ENCODE data around the gene ERF. TPM values are rescaled to one million over a fixed set of nuclear protein-coding genes. Genes with fewer than 3 reads are reported as not detected.

The ERF gene
- total RNA-seq, 1 experiment from 2014 or later = 17.0 TPM

DNA sequence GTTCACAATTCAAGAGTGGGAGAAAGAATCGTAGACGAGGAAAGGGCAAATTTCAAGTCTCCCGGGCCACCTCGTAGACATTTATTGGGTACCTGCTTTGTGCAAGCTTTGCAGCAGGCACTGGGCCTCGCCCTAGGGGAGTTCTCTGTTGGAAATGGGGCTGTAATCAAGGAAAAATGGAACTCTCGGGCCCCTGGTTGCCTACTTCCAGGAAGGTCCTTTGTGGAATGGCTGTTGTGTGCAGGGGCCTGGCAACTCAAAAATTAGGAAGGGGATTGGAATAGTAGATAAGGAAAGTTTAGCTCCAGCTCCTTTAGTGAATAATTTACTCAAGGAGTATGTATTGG lies 34.2 kb downstream of the ERF start:
- Histone ChIP-seq H3K9me3 (ENCODE audit: low read length) (no peaks in the 10 kb centered on the region), H3K27ac (ENCODE audit: low read length) (peak overlapping the region; percentile 37), H3K27me3 (ENCODE audit: low read length) (no peaks in the 10 kb centered on the region), H2AFZ (ENCODE audit: low read length) (peak overlapping the region; percentile 47; the same call in 1 of the 2 replicates), H3K9ac (ENCODE audit: low read length) (peak overlapping the region; percentile 92), H3K4me2 (ENCODE audit: low read length) (peak overlapping the region; percentile 83), H3K9me2 (replicated peaks; ENCODE audit: low read length) (no peaks in the 10 kb centered on the region), H3K79me2 (ENCODE audit: low read length) (peaks cover 52% of the 10 kb centered on the region), H3K4me3 (ENCODE audit: low read length) (peak overlapping the region; percentile 74), H3F3A (ENCODE audit: low read length, unreplicated experiment) (no peaks in the 10 kb centered on the region), H3K36me3 (ENCODE audit: low read depth, low read length) (no peaks in the 10 kb centered on the region; the same call in 1 of the 2 replicates), H4K20me1 (ENCODE audit: low read length) (peaks cover 7% of the 10 kb centered on the region), H3K4me1 (ENCODE audit: insufficient read depth, low read length) (peaks cover 21% of the 10 kb centered on the region)
- intact Hi-C loops (cut with micrococcal nuclease) = no loop called here
- POLR2A ChIA-PET (ENCODE audit: unreplicated experiment) = no interaction called here
- ATAC-seq (no peak), DNase-seq (no peak)
- no TSS peak for BruUV-seq (replicated peaks)
- TF ChIP-seq, protein P1, sequence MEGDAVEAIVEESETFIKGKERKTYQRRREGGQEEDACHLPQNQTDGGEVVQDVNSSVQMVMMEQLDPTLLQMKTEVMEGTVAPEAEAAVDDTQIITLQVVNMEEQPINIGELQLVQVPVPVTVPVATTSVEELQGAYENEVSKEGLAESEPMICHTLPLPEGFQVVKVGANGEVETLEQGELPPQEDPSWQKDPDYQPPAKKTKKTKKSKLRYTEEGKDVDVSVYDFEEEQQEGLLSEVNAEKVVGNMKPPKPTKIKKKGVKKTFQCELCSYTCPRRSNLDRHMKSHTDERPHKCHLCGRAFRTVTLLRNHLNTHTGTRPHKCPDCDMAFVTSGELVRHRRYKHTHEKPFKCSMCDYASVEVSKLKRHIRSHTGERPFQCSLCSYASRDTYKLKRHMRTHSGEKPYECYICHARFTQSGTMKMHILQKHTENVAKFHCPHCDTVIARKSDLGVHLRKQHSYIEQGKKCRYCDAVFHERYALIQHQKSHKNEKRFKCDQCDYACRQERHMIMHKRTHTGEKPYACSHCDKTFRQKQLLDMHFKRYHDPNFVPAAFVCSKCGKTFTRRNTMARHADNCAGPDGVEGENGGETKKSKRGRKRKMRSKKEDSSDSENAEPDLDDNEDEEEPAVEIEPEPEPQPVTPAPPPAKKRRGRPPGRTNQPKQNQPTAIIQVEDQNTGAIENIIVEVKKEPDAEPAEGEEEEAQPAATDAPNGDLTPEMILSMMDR (conservative IDR thresholded peaks at IDR 0.05; ENCODE audit: low read depth, low read length) = no peak
- TF ChIP-seq EZH2 (IDR thresholded peaks at IDR 0.05; ENCODE audit: low read length, unreplicated experiment) = no peak
- no peak for TF ChIP-seq EZH2phosphoT487 (IDR thresholded peaks at IDR 0.05; ENCODE audit: borderline replicate concordance, low read length)
- CTCF ChIA-PET = no interaction called here

DNA sequence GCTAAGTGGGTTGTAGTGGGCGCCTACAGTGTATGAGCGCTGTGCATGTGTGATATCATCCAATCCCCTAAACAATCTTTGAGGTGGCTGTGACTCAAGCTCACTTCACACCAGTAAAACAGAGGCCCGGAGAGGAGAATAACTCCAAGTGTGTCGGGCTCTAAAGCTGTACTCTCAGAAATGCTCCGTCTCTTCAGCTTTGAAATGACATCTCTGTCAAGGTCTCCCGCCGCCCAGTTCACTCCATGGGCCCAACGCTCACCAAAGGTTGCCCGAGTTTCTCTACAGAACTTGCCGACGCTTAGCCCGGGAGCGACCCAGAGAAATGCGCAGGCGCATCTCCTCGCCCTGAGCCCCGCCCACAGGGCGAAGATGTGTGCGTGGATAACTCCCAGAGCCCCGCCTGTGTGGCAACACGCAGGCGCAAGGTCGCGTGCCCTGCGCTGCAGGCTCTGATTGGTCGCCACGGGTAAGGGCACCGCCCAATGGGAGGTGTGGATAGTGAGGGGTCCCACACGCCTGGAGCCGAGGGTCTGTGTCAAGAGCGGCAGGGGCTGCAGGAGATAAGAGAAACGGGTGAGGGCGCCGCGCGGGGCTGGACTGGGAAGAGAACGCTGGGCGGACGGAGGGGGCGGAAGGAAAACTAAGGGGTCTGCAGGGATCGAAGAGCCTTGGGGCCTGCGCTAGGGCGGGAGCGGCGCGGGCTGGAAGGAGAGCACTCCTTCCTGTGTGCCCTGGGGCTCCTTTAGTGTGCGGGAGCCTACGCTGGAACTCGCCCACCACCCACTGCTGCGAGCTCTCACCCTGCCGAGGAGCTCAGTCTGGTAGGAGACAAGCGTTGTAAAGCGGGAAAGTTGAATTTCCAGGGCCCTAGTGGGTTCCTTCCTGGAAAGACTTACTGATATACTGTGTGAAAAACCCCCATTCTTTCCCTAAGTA lies 34.8 kb downstream of the ERF start, which contains the start of gene ZNF526:
TSS of gene ZNF526 (plus strand) at position 501 of the 939 bp plus-strand sequence. CDS start 4,092 bp downstream, outside the sequence.
- Histone ChIP-seq H3K79me2 (ENCODE audit: low read length) (peaks cover 59% of the 10 kb centered on the region), H2AFZ (ENCODE audit: low read length) (peak within 1 kb of the TSS; percentile 66), H3K9me2 (replicated peaks; ENCODE audit: low read length) (no peaks in the 10 kb centered on the region), H3K4me2 (ENCODE audit: low read length) (peak within 1 kb of the TSS; percentile 83), H3K27ac (ENCODE audit: low read length) (peak within 1 kb of the TSS; percentile 43), H4K20me1 (ENCODE audit: low read length) (peaks cover 13% of the 10 kb centered on the region), H3K4me1 (ENCODE audit: insufficient read depth, low read length) (peaks cover 22% of the 10 kb centered on the region), H3K9me3 (ENCODE audit: low read length) (no peaks in the 10 kb centered on the region), H3K27me3 (ENCODE audit: low read length) (no peaks in the 10 kb centered on the region), H3K9ac (ENCODE audit: low read length) (peak within 1 kb of the TSS; percentile 92), H3F3A (ENCODE audit: low read length, unreplicated experiment) (no peaks in the 10 kb centered on the region), H3K4me3 (ENCODE audit: low read length) (peak within 1 kb of the TSS; percentile 74), H3K36me3 (ENCODE audit: low read depth, low read length) (no peaks in the 10 kb centered on the region; the same call in 1 of the 2 replicates)
- ChIA-PET CTCF (no interaction called here), POLR2A (ENCODE audit: unreplicated experiment) (no interaction called here)
- DNase-seq = peak; percentile 96
- BruUV-seq (replicated peaks) = TSS peak; percentile 87
- peak; percentile 75 for ATAC-seq
- intact Hi-C loops (cut with micrococcal nuclease) = no loop called here
- TF ChIP-seq EZH2 (IDR thresholded peaks at IDR 0.05; ENCODE audit: low read length, unreplicated experiment) (no peak), EZH2phosphoT487 (IDR thresholded peaks at IDR 0.05; ENCODE audit: borderline replicate concordance, low read length) (no peak)
- TF ChIP-seq, protein P1 (conservative IDR thresholded peaks at IDR 0.05; ENCODE audit: low read depth, low read length) = no peak

Measured in PC-3 (cell line).